Thymus (tissue), 11 donors: ENCODE measurements around the gene KHDRBS1. TPM values are rescaled to one million over a fixed set of nuclear protein-coding genes. Genes with fewer than 3 reads are reported as not detected.

Source experiments
- DNase-seq, 9 donors: peaks; one replicate each; pipeline ENCODE4 v3.0.0-alpha.2; 2013; ENCODE audit warnings: low spot score in 9 of 9, low read depth in 6 of 9, missing footprints in 1 of 9
- H3K27ac ChIP-seq, 2 donors: one replicate each; pipeline ENCODE4 v1.5.1; 2013; ENCODE audit warnings: control low read depth in 1 of 2, low read depth in 1 of 2, low read length in 1 of 2, mild to moderate bottlenecking in 1 of 2, moderate library complexity in 1 of 2
- H3K27me3 ChIP-seq, 2 donors: one replicate each; pipeline ENCODE4 v1.5.1; 2013; ENCODE audit warnings: low read length in 1 of 2; ENCODE audit not compliant: control insufficient read depth in 2 of 2, insufficient read depth in 1 of 2
- H3K36me3 ChIP-seq, 2 donors: one replicate each; pipeline ENCODE4 v1.5.1; 2013; ENCODE audit warnings: low read length in 1 of 2, mild to moderate bottlenecking in 1 of 2, moderate library complexity in 1 of 2; ENCODE audit not compliant: control insufficient read depth in 2 of 2, insufficient read depth in 2 of 2
- H3K4me1 ChIP-seq, 2 donors: one replicate each; pipeline ENCODE4 v1.5.1; 2013; ENCODE audit warnings: low read length in 2 of 2; ENCODE audit not compliant: control insufficient read depth in 2 of 2, insufficient read depth in 2 of 2
- H3K4me3 ChIP-seq, 2 donors: one replicate each; pipeline ENCODE4 v1.5.1; 2013; ENCODE audit warnings: low read length in 2 of 2, control low read depth in 1 of 2, mild to moderate bottlenecking in 1 of 2
- H3K9me3 ChIP-seq, 2 donors: one replicate each; pipeline ENCODE4 v1.5.1; 2013; ENCODE audit warnings: low read length in 1 of 2, mild to moderate bottlenecking in 1 of 2; ENCODE audit not compliant: control insufficient read depth in 2 of 2, insufficient read depth in 1 of 2
- WGBS: extraction: QIAGEN DNeasy Blood & Tissue Kit; methylation state at CpG from one replicate; pipeline ENCODE4 v1.1.7; 2013; 5-methylcytosine and 5-hydroxymethylcytosine counted together
- polyA plus RNA-seq: library from polyadenylated mRNA; stranded (reverse); fragments of 200-250 nt; gene quantifications from one replicate; pipeline ENCODE4 v1.2.3, GENCODE V29; 2013
- total RNA-seq: library from RNA; stranded (reverse); fragments of 120-200 nt; gene quantifications from one replicate; pipeline ENCODE4 v1.2.4, GENCODE V29; 2013
- donor health status: healthy.

The KHDRBS1 gene
- total and polyA plus RNA-seq, 2 donors = 71.8 to 124 TPM

DNA sequence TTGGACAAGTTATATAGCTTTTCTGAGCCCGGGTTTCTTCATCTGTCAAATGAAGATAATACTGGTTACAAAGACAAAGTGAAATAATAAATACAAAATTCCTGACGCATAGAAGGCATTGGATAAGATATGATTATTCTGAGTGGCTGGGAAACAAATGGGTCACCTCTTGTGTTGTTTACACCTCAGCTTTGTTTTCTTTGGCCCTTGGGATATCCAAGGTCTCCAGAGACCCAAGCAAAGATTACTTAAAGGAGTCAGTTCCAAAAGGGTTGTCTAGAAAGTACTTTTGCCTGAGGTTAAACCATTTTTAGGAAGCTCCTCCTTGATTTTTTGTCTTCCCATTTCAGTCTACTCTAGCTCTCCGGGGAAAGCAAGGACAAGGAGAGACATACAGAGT lies 9.7 kb downstream of the KHDRBS1 start:
- Histone ChIP-seq H3K4me1 (peaks cover 4 to 6% of the 10 kb centered on the region in 2 donors), H3K36me3 (peaks cover 20 to 53% of the 10 kb centered on the region in 2 donors)
- 99% methylated on average over 3 of the region's 3 CpGs for WGBS

DNA sequence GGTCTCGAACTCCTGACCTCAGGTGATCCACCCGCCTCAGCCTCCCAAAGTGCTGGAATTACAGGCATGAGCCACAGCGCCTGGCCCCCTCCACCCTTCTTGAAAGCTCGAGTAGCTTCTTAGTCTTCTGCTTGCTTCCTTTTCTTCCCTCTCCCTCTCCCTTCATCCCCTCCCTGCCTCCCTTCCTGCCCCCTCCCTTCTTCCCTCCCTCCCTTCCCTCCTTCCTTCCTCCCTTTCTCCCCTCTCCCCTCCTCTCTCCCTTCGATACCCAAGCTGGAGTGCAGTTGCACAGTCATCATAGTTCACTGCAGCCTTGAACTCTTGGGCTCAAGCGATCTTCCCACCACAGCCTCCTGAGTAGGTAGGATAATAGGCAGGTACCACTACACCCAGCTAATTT lies 11.8 kb downstream of the KHDRBS1 start:
- WGBS = 87% methylated on average over 6 of the region's 6 CpGs
- Histone ChIP-seq H3K4me1 (no peaks in the 10 kb centered on the region), H3K36me3 (peaks cover 16 to 61% of the 10 kb centered on the region in 2 donors), H3K27ac (no peak overlapping the region), H3K4me3 (no peak overlapping the region), H3K27me3 (no peaks in the 10 kb centered on the region), H3K9me3 (no peaks in the 10 kb centered on the region)
- no peak for DNase-seq

More for the DNA sequence above, 9.7 kb downstream of the KHDRBS1 start:
- H3K9me3 ChIP-seq = no peaks in the 10 kb centered on the region
- no peaks in the 10 kb centered on the region for H3K27me3 ChIP-seq
- no peak overlapping the region for H3K4me3 ChIP-seq
- no peak overlapping the region for H3K27ac ChIP-seq
- no peak for DNase-seq

DNA sequence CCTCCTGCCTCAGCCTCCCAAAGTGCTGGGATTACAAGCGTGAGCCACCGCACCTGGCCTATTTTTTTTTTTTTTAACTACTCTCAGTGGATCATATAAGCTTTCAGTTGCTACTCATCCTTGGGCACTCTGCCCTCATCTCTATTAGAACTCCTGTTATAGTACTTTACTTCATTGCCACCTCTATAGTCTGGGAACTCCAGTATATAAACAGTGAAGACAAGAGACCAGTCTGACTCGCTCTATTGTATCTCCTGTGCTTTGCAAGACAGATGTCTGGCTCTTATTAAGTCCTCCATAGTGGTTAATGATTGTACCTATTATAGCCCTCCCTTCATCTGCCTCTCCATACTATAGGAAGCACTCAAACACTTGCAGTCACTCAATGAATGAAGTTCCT lies 15.1 kb downstream of the KHDRBS1 start:
- H3K27me3 ChIP-seq = no peaks in the 10 kb centered on the region
- H3K4me3 ChIP-seq = no peak overlapping the region
- H3K4me1 ChIP-seq = no peaks in the 10 kb centered on the region
- H3K36me3 ChIP-seq = peaks cover 29 to 69% of the 10 kb centered on the region in 2 donors
- no peak overlapping the region for H3K27ac ChIP-seq
- H3K9me3 ChIP-seq = no peaks in the 10 kb centered on the region
- DNase-seq = no peak
- 97% methylated on average over 3 of the region's 3 CpGs for WGBS

DNA sequence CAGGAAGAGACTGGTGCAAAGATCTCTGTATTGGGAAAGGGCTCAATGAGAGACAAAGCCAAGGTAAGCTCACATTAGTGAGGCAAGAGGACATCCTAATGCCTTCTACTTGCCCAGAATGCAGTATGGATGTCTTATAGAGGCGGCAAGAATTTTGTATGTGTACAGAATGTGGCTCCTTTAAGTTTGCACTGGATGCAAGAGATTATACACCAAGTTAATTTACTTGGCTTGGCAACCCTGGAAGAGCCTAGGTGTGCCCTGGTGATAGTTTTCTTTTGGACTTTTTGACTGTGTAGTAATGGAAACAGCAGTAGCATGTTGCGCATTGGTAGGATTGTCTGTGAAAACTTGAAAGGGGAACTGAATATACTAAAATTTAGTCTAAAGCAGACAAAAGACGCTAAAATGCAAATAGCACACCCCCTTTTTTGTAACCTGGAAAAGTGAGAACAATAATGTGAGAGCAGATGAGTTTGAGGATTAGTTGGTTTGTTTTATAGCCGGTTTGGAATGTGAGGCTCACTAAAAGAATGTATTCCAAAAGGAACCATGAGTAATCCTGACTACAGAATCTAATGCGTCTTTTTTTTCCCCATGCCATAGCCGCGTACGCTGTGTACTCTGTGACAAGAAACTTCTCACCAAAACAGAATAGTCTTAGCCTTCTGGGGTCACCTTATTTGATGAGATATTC lies 18.1 kb downstream of the KHDRBS1 start:
- H3K4me3 ChIP-seq = no peak overlapping the region
- peaks cover 0 to 4% of the 10 kb centered on the region in 2 donors for H3K4me1 ChIP-seq
- WGBS = 98% methylated on average over 8 of the region's 8 CpGs
- DNase-seq = no peak
- peaks cover 26 to 76% of the 10 kb centered on the region in 2 donors for H3K36me3 ChIP-seq
- H3K27me3 ChIP-seq = no peaks in the 10 kb centered on the region
- no peak overlapping the region for H3K27ac ChIP-seq
- H3K9me3 ChIP-seq = no peaks in the 10 kb centered on the region

GRCh38 chr1:32032275-32032615 lies 18.6 kb downstream of the KHDRBS1 start:
- Histone ChIP-seq H3K4me3 (no peak overlapping the region), H3K27me3 (no peaks in the 10 kb centered on the region), H3K4me1 (peaks cover 0 to 4% of the 10 kb centered on the region in 2 donors), H3K9me3 (no peaks in the 10 kb centered on the region), H3K36me3 (peaks cover 31 to 81% of the 10 kb centered on the region in 2 donors), H3K27ac (no peak overlapping the region)
- 95% methylated on average over 2 of the region's 2 CpGs for WGBS
- DNase-seq = no peak

DNA sequence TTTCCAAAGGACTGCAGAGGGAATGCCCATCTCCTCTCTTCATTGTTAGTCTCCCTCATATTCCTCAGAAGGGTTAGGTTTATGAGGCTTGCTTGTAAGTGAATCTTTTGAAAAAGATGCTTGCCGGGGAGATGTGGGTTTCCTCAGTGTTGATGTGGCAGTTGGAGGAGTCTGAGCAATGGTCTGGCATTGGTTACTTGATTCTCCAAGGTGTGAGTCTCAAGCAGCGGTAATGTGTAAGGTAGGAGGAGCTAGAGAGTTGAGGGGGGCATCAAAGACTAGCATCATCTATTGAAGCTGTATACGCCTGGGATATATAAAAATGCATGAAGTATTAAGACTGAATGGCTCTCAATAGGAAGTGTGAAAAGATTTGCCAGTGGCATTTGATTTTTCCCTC lies 21.5 kb downstream of the KHDRBS1 start:
- H3K27ac ChIP-seq = no peak overlapping the region
- peak in 4 of 9 donors; percentile 11 to 49 (median 20) for DNase-seq
- no peaks in the 10 kb centered on the region for H3K27me3 ChIP-seq
- 52% methylated on average over 3 of the region's 3 CpGs for WGBS
- no peak overlapping the region for H3K4me3 ChIP-seq
- H3K9me3 ChIP-seq = no peaks in the 10 kb centered on the region
- H3K36me3 ChIP-seq = peaks cover 52 to 94% of the 10 kb centered on the region in 2 donors
- peaks cover 0 to 4% of the 10 kb centered on the region in 2 donors for H3K4me1 ChIP-seq

DNA sequence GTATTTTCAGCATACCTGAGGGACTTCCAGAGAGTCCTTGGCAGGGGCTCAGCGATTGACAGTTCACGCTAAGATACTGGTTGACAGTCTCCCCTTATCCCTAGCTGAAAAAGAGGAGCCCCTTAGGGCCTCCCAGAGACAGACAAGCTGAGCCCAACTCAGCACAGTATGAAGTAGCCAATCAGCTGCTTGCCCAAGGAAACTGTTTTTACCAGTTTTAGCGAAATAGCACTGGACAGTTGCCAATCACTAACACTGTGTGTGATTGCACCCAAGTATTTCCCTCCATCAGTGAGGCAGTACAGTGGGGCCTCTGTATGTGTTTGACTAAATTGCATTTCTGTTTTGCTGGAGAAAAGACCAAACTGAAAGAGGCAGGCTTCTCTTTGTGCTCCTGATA lies 27.0 kb downstream of the KHDRBS1 start:
- Histone ChIP-seq H3K4me3 (no peak overlapping the region), H3K9me3 (no peaks in the 10 kb centered on the region), H3K4me1 (no peaks in the 10 kb centered on the region), H3K36me3 (peaks cover 66 to 67% of the 10 kb centered on the region in 2 donors), H3K27me3 (no peaks in the 10 kb centered on the region), H3K27ac (no peak overlapping the region)
- WGBS = 96% methylated on average over 3 of the region's 3 CpGs
- no peak for DNase-seq

GRCh38 chr1:32042330-32042729 lies 28.7 kb downstream of the KHDRBS1 start:
- peaks cover 61 to 72% of the 10 kb centered on the region in 2 donors for H3K36me3 ChIP-seq

DNA sequence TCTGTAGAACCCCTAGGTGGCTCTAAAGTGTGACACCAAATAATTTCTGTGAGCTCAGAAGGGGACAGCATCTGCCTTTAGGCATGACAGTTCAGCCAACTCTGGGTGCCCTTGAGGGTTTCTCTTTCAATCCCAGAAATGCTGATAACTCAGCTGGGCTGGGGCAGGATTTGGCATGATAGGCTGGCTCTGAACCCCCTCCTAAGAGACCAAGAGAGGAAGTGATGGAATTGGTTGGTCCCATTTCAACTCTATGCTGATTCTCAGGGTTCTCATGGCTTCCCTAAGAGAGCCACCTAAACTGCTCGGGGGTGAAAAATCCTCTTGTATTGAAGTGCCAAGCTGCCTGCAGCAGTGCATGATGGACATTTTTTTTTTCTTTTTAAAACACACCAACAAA lies 30.6 kb downstream of the KHDRBS1 start:
- no peaks in the 10 kb centered on the region for H3K9me3 ChIP-seq
- H3K4me3 ChIP-seq = no peak overlapping the region
- peaks cover 62 to 71% of the 10 kb centered on the region in 2 donors for H3K36me3 ChIP-seq
- no peaks in the 10 kb centered on the region for H3K4me1 ChIP-seq
- no peak for DNase-seq
- WGBS = 97% methylated on average over 1 of the region's 1 CpG
- H3K27ac ChIP-seq = no peak overlapping the region
- no peaks in the 10 kb centered on the region for H3K27me3 ChIP-seq

More at GRCh38 chr1:32042330-32042729, 28.7 kb downstream of the KHDRBS1 start:
- H3K9me3 ChIP-seq = no peaks in the 10 kb centered on the region
- H3K4me1 ChIP-seq = no peaks in the 10 kb centered on the region
- H3K27ac ChIP-seq = no peak overlapping the region
- no peaks in the 10 kb centered on the region for H3K27me3 ChIP-seq
- no peak overlapping the region for H3K4me3 ChIP-seq
- 96% methylated on average over 5 of the region's 5 CpGs for WGBS
- no peak for DNase-seq
